Activated naive CD4-positive, alpha-beta T cell treated with anti-CD3 and anti-CD28 coated beads, Interleukin-2, amount 50 U/mL, for 24 hours (primary cell): Measurements from ENCODE around the gene SERPINB8.

Experiments
- H3K27ac Mint-ChIP-seq: one replicate; pipeline ENCODE4 v1.8.0; 2021; ENCODE audit warnings: mild to moderate bottlenecking, mixed read lengths
- H3K27me3 Mint-ChIP-seq: one replicate; pipeline ENCODE4 v1.8.0; 2021; ENCODE audit warnings: mixed read lengths
- H3K36me3 Mint-ChIP-seq: one replicate; pipeline ENCODE4 v1.8.0; 2021; ENCODE audit warnings: mixed read lengths
- H3K4me1 Mint-ChIP-seq: one replicate; pipeline ENCODE4 v1.8.0; 2021; ENCODE audit warnings: mixed read lengths
- H3K4me3 Mint-ChIP-seq: one replicate; pipeline ENCODE4 v1.8.0; 2021; ENCODE audit warnings: mild to moderate bottlenecking, mixed read lengths
- H3K9me3 Mint-ChIP-seq: one replicate; pipeline ENCODE4 v1.8.0; 2021; ENCODE audit warnings: mixed read lengths

SERPINB8 gene

DNA sequence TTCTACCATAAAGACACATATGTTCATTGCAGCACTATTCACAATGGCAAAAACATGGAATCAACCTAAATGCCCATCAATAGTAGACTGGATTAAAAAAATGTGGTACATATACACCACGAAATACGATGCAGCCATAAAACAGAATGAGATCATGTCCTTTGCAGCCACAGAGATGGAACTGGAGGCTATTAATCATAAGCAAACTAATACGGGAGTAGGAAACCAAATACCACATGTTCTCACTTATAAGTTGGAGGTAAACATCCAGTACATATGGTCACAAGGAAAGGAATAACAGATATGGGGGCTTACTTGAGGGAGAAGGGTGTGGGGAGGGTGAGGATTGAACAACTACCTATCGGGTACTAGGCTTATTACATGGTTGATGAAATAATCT is 13.1 kb upstream of the SERPINB8 start:
- Mint-ChIP-seq H3K4me1 (no peaks in the 10 kb centered on the region), H3K27ac (no peak overlapping the region), H3K27me3 (peaks cover 25% of the 10 kb centered on the region)

DNA sequence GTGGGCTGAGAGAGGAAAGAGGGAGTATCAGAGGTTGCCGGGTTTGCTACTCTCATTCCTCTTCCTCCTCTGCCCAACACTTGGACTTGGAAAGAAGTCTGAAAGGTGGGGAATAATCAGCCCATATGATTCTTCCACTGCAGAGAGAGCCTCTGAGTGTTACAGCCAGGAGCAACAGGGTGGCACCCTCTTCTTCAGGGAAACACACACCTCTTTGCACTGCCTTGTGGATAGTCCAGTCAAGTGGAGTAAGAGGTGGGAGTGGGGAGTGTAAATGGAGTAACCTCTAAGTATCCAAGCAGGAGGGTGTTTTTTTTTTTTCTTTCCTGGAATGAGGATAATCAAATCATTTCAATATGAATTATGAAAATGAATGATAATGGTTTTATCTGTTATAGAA is 9.0 kb upstream of the SERPINB8 start:
- Mint-ChIP-seq H3K9me3 (no peaks in the 10 kb centered on the region), H3K4me1 (no peaks in the 10 kb centered on the region), H3K4me3 (no peak overlapping the region), H3K36me3 (no peaks in the 10 kb centered on the region), H3K27ac (no peak overlapping the region), H3K27me3 (peaks cover 18% of the 10 kb centered on the region)

More for the DNA sequence above, 13.1 kb upstream of the SERPINB8 start:
- Mint-ChIP-seq H3K36me3 (no peaks in the 10 kb centered on the region), H3K4me3 (no peak overlapping the region), H3K9me3 (no peaks in the 10 kb centered on the region)

DNA sequence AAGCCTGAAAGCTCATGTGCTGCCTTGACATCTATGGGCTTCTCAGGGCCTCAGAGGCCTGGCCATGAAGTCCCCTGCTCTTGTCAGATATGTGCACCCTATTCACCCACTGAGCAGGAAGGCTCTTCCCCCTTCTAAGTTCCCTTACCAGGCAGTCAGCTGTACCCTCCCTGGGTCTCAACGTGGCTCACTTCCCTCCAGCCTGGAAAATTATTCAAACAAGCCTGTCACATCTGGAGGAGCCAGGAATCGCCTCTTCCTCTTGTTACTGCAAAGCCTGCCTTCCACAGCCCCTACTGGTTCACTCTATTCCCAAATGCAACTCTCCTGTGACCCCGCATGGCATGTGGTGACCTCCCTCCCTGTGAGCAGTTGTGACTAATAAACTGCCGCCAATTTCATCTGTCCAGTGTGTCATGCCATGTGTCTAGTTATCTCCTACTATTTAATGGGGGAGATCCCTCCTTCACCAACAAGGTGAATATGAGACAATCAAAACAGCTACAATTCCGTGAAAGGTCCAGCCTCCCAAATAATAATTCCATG is 8.4 kb upstream of the SERPINB8 start:
- H3K9me3 Mint-ChIP-seq: no peaks in the 10 kb centered on the region
- no peaks in the 10 kb centered on the region for H3K4me1 Mint-ChIP-seq
- no peak overlapping the region for H3K27ac Mint-ChIP-seq
- peaks cover 17% of the 10 kb centered on the region for H3K27me3 Mint-ChIP-seq
- H3K36me3 Mint-ChIP-seq: no peaks in the 10 kb centered on the region
- H3K4me3 Mint-ChIP-seq: no peak overlapping the region

DNA sequence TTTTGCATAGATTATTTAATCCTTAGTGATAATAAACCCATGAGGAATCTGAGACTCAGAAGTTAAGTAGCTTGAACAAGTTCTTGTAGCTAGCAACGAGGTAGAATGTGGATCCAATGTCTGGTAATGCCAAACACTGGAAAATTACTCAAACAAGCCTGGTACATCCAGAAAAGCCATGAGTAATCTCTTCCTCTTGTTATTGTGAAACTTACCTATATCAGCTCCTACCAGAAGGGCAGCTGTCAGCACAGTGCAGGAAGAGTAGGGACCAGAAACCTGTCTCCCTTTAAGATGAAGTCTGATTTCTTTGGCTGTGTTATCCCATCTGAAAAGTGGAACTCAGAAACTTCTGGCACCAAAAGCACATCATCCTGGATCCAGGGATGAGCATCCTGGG is 7.7 kb upstream of the SERPINB8 start:
- Mint-ChIP-seq H3K36me3 (no peaks in the 10 kb centered on the region), H3K9me3 (no peaks in the 10 kb centered on the region), H3K27ac (no peak overlapping the region), H3K4me1 (no peaks in the 10 kb centered on the region), H3K4me3 (no peak overlapping the region), H3K27me3 (peaks cover 14% of the 10 kb centered on the region)

DNA sequence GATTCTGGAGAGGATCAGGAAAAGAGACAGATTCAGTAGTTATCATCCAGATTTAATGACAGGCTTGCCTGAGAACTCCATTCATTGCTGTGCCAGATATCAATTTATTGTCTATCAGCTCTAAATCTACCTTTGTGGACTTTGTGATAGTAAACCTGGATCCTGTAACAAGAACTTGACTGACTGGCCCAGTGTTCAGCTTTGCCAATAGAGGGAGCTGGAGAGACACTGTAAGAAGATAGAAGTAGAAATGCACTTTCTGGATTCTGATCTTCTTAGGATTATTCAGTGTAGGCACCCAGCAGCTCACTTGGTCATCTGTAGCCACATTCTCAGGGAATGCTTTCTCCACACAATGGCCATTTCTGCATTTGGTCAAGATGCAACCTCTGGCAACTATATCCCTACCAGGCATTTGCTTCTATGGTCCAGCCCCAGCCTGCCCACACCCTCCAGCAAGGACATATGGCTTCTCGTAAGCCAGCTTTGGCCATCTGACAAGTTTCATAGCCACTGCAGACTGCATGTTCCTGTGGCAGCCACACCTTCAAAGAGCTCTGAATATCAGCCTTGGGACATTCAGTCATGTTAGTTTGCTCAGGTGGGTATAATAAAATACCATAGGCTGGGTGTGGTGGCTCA is 6.1 kb upstream of the SERPINB8 start:
- Mint-ChIP-seq H3K4me1 (peaks cover under 1% of the 10 kb centered on the region), H3K27me3 (peaks cover 14% of the 10 kb centered on the region), H3K36me3 (no peaks in the 10 kb centered on the region), H3K27ac (no peak overlapping the region), H3K9me3 (no peaks in the 10 kb centered on the region), H3K4me3 (no peak overlapping the region)

DNA sequence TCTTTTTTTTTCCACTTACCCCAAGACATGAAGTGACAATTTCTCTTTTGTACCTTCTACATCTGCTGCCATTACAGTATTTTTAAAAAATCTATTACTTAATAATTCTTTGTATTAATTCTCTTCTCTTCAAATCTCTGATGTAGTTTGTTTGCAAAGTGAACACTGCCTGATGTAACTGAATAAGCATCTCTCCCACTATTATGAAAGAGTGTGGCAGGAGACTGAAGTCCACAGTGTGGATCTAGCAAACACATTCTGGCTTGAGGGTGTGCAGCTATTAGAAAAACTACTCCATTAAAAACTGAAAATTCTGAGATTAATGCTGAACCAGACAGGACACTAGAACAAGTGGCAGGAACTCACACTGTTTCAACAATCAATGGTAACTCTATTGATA is 5.0 kb upstream of the SERPINB8 start:
- no peaks in the 10 kb centered on the region for H3K9me3 Mint-ChIP-seq
- no peak overlapping the region for H3K4me3 Mint-ChIP-seq
- H3K27me3 Mint-ChIP-seq: peaks cover 8% of the 10 kb centered on the region
- no peaks in the 10 kb centered on the region for H3K36me3 Mint-ChIP-seq
- no peak overlapping the region for H3K27ac Mint-ChIP-seq
- peaks cover 12% of the 10 kb centered on the region for H3K4me1 Mint-ChIP-seq

DNA sequence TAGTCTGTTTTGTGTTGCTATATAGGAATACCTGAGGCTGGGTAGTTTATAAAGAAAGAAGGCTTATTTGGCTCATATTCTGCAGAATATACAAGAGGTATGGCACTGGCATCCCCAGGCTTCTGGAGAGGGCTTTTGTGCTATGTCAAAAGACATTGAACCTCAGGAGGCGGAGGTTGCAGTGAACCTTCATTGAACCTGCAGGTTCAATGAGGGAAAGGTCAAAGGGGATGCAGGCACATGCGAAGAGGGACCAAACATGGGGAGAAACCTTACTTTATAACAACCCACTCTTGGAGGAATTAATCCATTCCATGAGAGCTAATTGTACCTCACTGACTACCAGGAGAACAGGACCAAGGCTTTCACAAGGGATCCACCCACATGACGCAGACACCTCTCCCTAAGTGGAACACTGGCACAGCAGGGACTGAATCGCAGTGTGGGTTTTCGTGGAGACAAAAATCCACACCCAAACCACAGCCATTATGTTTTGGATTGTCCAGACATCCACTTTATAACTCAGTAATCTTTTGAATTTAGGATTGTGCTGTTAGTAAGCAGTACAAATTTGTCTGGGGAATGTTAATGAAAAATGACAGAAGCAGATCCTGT is 4.1 kb upstream of the SERPINB8 start:
- no peak overlapping the region for H3K27ac Mint-ChIP-seq
- H3K4me1 Mint-ChIP-seq: peaks cover 15% of the 10 kb centered on the region
- no peaks in the 10 kb centered on the region for H3K9me3 Mint-ChIP-seq
- H3K27me3 Mint-ChIP-seq: peaks cover 6% of the 10 kb centered on the region
- H3K4me3 Mint-ChIP-seq: no peak overlapping the region
- no peaks in the 10 kb centered on the region for H3K36me3 Mint-ChIP-seq

DNA sequence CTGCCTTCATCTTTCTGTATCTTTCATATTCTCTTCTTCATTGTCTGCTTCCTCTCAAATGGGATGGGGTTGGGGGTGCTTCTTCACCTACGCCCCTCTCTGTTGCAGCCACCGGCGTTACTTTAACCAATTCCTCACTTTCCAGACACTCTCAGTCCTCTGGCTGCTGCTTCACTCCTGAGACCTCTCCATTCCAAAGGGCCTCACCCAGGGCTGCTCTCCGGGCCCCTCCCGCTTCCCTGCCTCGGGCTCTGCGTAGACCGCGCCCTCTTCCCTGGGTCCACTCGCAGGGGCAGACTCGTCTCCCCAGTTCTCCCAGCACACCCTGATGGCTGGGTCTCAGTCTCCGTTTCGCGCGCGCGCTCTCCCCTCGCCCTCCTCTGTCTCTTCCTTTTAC is 926 bp downstream of the SERPINB8 start:
- H3K4me3 Mint-ChIP-seq: peak overlapping the region; percentile 98
- H3K36me3 Mint-ChIP-seq: no peaks in the 10 kb centered on the region
- peaks cover 39% of the 10 kb centered on the region for H3K4me1 Mint-ChIP-seq
- no peaks in the 10 kb centered on the region for H3K9me3 Mint-ChIP-seq
- H3K27ac Mint-ChIP-seq: peak overlapping the region; percentile 94
- H3K27me3 Mint-ChIP-seq: no peaks in the 10 kb centered on the region

DNA sequence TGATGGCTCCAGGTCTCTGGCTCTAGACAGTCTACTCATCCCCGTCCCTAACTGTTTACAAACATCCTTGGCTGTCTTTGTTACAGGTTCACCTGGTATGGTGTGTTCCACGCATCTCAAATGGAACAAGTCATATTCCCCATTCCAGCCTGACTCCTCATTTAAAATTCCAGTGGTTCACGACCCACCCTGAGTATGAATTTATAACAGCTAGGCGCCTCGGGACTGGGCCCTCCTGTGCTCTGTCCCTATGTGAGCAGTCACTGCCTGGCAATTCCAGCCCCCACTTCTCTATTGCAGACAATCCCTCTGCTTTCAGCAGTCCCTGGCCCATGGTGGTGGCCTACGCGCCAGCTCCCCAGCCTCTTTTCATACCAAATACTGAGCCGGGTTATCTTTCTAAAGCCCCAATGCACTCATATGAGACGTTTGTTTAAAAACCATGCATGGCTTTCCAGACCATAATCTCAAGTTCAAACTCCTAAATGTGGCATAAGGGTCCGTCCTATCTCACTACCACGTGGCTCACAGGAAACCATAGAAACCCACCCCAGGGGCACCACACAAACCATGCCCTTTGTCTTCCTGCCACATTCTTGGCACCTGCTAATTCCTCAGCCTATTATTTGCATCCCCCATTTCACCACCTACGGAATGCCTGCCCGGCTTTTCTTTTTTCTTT is 1.6 kb downstream of the SERPINB8 start:
- no peaks in the 10 kb centered on the region for H3K9me3 Mint-ChIP-seq
- H3K27ac Mint-ChIP-seq: peak overlapping the region; percentile 94
- peaks cover 39% of the 10 kb centered on the region for H3K4me1 Mint-ChIP-seq
- H3K36me3 Mint-ChIP-seq: no peaks in the 10 kb centered on the region
- H3K27me3 Mint-ChIP-seq: no peaks in the 10 kb centered on the region
- peak overlapping the region; percentile 98 for H3K4me3 Mint-ChIP-seq

DNA sequence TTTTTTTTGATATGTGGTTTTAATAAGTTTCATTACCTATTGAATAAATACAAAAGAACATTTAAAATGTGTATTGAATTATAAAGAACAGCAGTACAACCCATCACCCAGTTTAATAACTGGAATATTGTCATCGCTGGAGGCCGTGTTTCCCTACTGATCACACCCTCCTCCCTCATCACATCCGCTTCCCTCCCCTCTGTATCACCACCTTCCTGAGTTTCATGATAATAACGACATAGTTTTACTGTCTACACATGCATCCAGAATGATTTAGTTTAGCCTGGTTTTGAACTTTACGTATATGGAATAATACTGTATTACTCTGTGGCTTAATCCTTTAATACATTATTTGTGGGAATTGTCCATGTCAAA is 2.1 kb downstream of the SERPINB8 start:
- H3K36me3 Mint-ChIP-seq: no peaks in the 10 kb centered on the region
- H3K4me3 Mint-ChIP-seq: peak overlapping the region; percentile 98
- H3K4me1 Mint-ChIP-seq: peaks cover 39% of the 10 kb centered on the region
- no peak overlapping the region for H3K27ac Mint-ChIP-seq
- no peaks in the 10 kb centered on the region for H3K27me3 Mint-ChIP-seq
- H3K9me3 Mint-ChIP-seq: no peaks in the 10 kb centered on the region

DNA sequence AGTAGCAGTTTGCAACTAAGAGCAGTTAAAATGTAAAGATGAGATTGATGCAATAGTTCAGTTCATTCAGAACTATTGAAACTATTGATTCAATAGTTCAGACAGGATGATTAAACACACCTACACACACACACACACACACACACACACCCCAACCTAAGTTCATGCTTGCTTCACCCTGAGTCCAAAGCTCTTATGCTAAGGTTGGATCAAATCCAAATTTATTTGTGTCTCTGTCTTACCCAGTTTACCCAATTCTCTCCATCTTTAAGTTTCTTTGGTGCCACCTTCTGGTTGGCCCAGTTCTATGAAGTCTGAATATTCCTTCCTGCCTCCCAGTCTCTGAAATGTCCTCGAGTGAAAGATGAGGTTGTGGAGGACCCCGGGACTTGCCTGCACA is 5.1 kb downstream of the SERPINB8 start:
- Mint-ChIP-seq H3K36me3 (no peaks in the 10 kb centered on the region), H3K27me3 (no peaks in the 10 kb centered on the region), H3K27ac (no peak overlapping the region), H3K9me3 (no peaks in the 10 kb centered on the region), H3K4me3 (no peak overlapping the region), H3K4me1 (peaks cover 37% of the 10 kb centered on the region)

DNA sequence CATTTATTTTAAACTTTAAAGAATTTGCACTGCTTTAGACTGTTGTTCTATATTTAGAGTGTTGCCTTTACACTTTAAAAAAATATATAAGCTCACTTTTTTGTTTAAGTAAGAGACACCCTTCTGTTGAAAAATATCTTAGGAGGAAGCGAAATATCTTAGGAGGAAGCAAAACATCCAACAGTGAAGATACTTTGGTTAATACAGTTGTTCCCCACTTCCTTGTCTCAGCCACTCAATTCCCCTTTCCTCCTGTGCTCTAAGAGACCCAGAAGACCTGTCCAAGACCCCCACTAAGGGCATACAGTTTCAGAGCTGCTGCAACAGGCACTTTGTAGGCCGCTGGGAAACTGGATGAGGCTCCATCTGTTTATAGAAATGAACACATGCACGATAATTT is 5.7 kb downstream of the SERPINB8 start:
- H3K9me3 Mint-ChIP-seq: no peaks in the 10 kb centered on the region
- no peak overlapping the region for H3K4me3 Mint-ChIP-seq
- H3K27me3 Mint-ChIP-seq: no peaks in the 10 kb centered on the region
- H3K4me1 Mint-ChIP-seq: peaks cover 39% of the 10 kb centered on the region
- no peaks in the 10 kb centered on the region for H3K36me3 Mint-ChIP-seq
- H3K27ac Mint-ChIP-seq: no peak overlapping the region

DNA sequence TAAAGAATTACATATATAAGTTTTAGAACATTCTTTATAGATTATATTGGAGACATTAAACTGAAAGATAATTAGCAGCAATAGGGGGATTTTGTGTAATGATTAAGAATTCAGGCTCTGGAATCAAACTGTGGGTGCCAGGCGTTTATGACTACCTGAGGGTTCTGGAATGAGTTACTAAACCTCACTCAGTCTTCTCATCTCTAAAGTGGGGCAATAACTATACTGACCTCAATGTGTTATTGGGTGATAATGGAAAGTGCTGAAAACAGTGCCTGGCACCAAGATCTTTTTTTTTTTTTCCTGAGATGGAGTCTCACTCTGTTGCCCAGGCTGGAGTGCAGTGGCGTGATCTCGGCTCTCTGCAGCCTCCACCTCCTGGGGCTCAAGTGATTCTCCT is 7.2 kb downstream of the SERPINB8 start:
- no peaks in the 10 kb centered on the region for H3K9me3 Mint-ChIP-seq
- peaks cover 25% of the 10 kb centered on the region for H3K4me1 Mint-ChIP-seq
- H3K4me3 Mint-ChIP-seq: no peak overlapping the region
- no peaks in the 10 kb centered on the region for H3K27me3 Mint-ChIP-seq
- H3K27ac Mint-ChIP-seq: no peak overlapping the region
- H3K36me3 Mint-ChIP-seq: peaks cover 9% of the 10 kb centered on the region

DNA sequence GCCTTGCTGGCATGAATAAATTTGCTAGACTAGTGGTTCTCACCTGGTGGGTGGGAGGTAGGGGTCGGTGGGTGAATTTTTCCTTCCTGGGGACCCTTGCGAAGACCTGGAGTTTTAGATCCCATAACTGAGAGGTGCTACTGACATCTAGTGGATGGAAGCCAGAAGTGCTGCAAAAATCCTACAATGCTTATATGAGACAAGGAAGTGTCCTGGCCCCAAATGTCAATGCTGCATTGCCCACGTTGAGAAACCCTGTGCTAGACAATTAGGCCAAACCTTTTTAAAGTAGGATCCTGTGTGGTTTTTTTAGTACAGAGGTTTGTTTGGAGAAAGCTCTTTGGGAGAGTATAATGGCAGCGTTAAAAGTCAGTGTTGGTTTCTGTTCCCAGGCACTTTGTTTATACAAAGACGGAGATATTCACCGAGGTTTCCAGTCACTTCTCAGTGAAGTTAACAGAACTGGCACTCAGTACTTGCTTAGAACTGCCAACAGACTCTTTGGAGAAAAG is 9.6 kb downstream of the SERPINB8 start:
- peaks cover 15% of the 10 kb centered on the region for H3K36me3 Mint-ChIP-seq
- no peak overlapping the region for H3K4me3 Mint-ChIP-seq
- no peaks in the 10 kb centered on the region for H3K27me3 Mint-ChIP-seq
- H3K27ac Mint-ChIP-seq: peak overlapping the region; percentile 41
- peaks cover 23% of the 10 kb centered on the region for H3K4me1 Mint-ChIP-seq
- H3K9me3 Mint-ChIP-seq: no peaks in the 10 kb centered on the region

DNA sequence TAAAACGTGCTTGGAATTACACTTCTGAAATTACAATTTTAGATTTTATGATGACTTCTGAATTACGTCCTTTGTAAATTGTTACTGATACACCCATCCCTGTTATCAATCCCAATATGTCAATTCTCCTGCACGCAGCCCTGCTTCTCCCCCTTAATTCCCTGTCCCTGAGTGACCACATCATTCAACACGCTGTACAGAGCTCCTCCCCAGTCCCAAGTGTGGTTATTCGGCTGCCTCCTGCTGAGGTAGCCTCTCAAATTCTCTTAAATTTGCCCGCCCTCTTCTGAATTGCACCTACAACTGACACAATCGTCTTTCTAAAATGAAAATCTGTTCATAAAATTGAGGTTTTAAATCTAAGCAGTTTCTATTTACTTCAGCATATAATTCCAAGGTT is 10.1 kb downstream of the SERPINB8 start:
- H3K27ac Mint-ChIP-seq: no peak overlapping the region
- H3K36me3 Mint-ChIP-seq: peaks cover 15% of the 10 kb centered on the region

DNA sequence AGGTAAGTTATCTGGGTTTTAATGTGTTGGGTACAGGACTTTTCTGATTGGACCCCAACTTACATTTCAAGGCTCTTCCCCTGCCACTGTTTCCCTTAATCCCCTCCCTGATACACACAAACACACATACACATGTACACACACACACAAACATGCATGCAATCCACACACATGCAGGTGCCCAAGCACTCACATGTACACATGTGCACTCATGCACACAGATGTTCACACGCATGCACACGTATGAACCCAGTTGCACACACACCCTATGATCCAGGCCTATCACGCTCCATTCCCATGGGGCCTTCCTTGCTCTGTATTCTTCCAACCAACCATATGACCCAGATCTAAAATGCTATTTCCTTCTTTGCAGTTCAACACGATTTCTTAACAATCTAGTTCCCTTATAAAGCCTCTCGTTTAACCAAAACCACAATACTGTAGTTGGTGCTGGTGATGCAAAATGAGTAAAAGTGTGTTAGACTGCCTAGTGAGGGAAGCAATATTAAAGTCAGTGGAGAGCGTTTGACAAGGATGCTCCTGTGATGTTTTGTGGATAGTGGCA is 11.1 kb downstream of the SERPINB8 start:
- H3K4me3 Mint-ChIP-seq: no peak overlapping the region
- peaks cover 13% of the 10 kb centered on the region for H3K4me1 Mint-ChIP-seq
- peaks cover 17% of the 10 kb centered on the region for H3K36me3 Mint-ChIP-seq

More for the DNA sequence above, 10.1 kb downstream of the SERPINB8 start:
- Mint-ChIP-seq H3K27me3 (no peaks in the 10 kb centered on the region), H3K9me3 (no peaks in the 10 kb centered on the region), H3K4me3 (no peak overlapping the region), H3K4me1 (peaks cover 18% of the 10 kb centered on the region)

More for the DNA sequence above, 11.1 kb downstream of the SERPINB8 start:
- H3K27ac Mint-ChIP-seq: no peak overlapping the region
- no peaks in the 10 kb centered on the region for H3K27me3 Mint-ChIP-seq
- no peaks in the 10 kb centered on the region for H3K9me3 Mint-ChIP-seq
